GM06990 (cell line): ENCODE data around the gene GABPB1.

Experiments
- DNase-seq: peaks from one replicate; pipeline ENCODE4 v3.0.0-alpha.2; 2011; ENCODE audit not compliant: insufficient read length; ENCODE audit errors: extremely low read depth
- H3K27me3 ChIP-seq: replicated peaks from 2 replicates; pipeline ENCODE4 v1.6.0; 2011; ENCODE audit warnings: low read length; ENCODE audit not compliant: control insufficient read depth, insufficient read depth
- H3K36me3 ChIP-seq: 2 replicates; pipeline ENCODE4 v1.5.1; 2011; ENCODE audit warnings: low read length; ENCODE audit not compliant: control insufficient read depth, insufficient read depth
- H3K4me3 ChIP-seq: replicated peaks from 2 replicates; pipeline ENCODE4 v1.5.1; 2011; ENCODE audit warnings: low read depth, mild to moderate bottlenecking, control low read depth, low read length
- CTCF ChIP-seq: IDR thresholded peaks from 2 replicates; pipeline ENCODE4 v1.5.1; 2011; ENCODE audit warnings: low read length, control low read depth, mild to moderate bottlenecking, inconsistent platforms; ENCODE audit not compliant: insufficient read depth, poor library complexity, severe bottlenecking

The GABPB1 gene

DNA sequence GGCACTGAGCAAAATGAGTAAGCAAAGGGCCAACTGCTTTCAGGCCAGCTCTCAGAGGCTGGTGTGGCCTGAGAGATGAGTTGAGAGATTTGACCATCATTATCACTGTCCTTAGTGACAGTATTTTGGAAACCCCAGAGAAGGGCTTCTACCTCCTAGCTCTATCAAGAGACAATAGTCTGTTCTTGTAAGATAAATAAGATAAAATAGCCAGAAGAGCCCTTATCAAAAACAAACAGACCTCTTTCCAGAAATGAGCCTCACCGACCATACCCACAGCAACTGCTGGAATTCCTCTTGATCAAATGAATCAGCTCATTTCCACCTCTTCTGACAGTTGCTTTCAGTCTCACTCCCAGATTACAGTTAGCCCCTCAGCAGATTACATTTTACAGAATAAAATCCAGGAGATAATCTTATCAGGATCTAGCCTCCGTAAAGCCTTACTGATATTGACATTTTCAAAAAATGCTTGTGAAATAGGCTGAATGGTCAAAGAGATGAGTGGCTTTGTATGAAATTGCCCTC lies 94.0 kb downstream of the GABPB1 start:
- DNase-seq: no peak
- Histone ChIP-seq H3K27me3 (no peaks in the 10 kb centered on the region; the same call in none of the 2 replicates), H3K4me3 (no peak overlapping the region), H3K36me3 (no peaks in the 10 kb centered on the region)
- TF ChIP-seq CTCF: no peak

- TF ChIP-seq CTCF: no peak
- Histone ChIP-seq H3K36me3 (no peaks in the 10 kb centered on the region), H3K27me3 (no peaks in the 10 kb centered on the region; the same call in none of the 2 replicates), H3K4me3 (no peak overlapping the region)
- DNase-seq: no peak
Measured at GRCh38 chr15:50259276-50259675, 95.7 kb downstream of the GABPB1 start.

DNA sequence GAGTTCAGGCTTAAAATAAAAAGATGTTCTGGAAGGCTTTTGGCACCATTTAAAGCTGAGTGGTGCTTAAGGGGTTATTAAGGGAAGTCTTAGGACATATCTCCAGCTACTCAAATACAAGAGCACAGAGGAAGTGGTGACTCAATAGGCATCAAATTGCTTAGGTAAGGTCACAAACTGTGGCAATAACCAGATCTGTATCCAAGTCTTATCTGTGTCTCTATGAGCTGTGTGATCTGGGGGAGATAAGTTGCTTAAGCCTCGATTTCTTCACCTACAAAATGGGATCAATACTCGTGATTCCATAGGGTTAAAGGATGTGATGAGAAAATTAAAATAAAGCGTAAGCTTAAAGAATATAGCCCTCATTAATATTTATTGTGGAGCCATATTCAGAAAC lies 97.1 kb downstream of the GABPB1 start:
- Histone ChIP-seq H3K27me3 (no peaks in the 10 kb centered on the region; the same call in none of the 2 replicates), H3K4me3 (no peak overlapping the region), H3K36me3 (no peaks in the 10 kb centered on the region)
- no peak for DNase-seq
- TF ChIP-seq CTCF: no peak

- TF ChIP-seq CTCF: no peak
- Histone ChIP-seq H3K4me3 (no peak overlapping the region), H3K27me3 (no peaks in the 10 kb centered on the region; the same call in 1 of the 2 replicates), H3K36me3 (no peaks in the 10 kb centered on the region)
- no peak for DNase-seq
Measured at GRCh38 chr15:50257332-50257731, 97.7 kb downstream of the GABPB1 start.

DNA sequence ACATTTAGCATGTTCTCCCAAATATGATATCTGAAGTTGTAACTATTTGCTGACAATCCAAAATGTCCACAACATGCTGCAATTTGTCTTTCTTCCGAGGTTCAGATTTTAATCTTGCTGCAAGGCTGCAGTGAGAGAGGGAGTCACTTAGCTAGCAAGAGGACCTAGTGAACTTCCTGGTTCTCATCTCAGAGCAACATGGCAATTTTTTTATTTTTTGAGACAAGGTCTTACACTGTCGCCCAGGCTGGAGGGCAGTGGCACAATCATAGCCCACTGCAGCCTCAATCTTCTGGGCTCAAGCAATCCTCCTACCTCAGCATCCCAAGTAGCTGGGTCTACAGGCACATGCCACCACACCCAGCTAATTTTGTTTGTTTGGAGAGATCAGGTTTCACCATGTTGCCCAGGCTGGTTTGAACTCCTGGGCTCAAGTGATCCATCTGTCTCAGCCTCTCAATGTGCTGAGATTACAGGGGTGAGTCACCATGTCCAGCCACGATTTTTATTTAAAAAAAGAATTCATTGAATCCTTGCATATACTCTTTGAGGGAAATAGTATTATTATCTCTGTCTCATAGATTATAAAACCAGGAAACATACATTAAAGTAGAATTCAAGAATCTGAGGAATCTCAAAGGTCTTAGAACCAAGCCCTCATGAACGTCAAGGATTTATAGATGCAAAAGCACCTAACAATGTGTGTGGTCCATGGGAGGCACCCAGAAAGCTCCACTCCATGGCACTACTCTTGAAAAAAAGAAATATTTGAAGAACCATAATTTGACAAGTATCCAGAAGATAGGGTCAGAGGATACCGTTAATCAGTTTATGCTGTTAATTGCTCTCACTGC lies 98.6 kb downstream of the GABPB1 start:
- no peak overlapping the region for H3K4me3 ChIP-seq
- no peak for DNase-seq
- TF ChIP-seq CTCF: no peak

GRCh38 chr15:50252556-50252955 lies 102.4 kb downstream of the GABPB1 start:
- TF ChIP-seq CTCF: no peak
- Histone ChIP-seq H3K4me3 (no peak overlapping the region), H3K27me3 (no peaks in the 10 kb centered on the region; the same call in 1 of the 2 replicates), H3K36me3 (no peaks in the 10 kb centered on the region)
- DNase-seq: no peak

More for the DNA sequence above, 98.6 kb downstream of the GABPB1 start:
- Histone ChIP-seq H3K27me3 (no peaks in the 10 kb centered on the region; the same call in 1 of the 2 replicates), H3K36me3 (no peaks in the 10 kb centered on the region)
